D341Med (cell line): ENCODE data around the gene CTAG1B.
"Not testable (repeated sequence)": the region's sequence is repeated elsewhere in the genome, so short reads cannot be mapped to it uniquely, and the experiment has no call there.

ENCODE experiments used
- DNase-seq: peaks from one replicate; pipeline ENCODE4 v3.0.0; 2012; ENCODE audit warnings: low spot score

CTAG1B gene

GRCh38 chrX:154584585-154585183 lies 34.4 kb downstream of the CTAG1B start, which contains the start of gene CTAG1A:
Gene CTAG1A (plus strand): TSS chrX:154585133. CDS start chrX:154585207, 74 bp downstream.
- not testable (repeated sequence) for DNase-seq

DNA sequence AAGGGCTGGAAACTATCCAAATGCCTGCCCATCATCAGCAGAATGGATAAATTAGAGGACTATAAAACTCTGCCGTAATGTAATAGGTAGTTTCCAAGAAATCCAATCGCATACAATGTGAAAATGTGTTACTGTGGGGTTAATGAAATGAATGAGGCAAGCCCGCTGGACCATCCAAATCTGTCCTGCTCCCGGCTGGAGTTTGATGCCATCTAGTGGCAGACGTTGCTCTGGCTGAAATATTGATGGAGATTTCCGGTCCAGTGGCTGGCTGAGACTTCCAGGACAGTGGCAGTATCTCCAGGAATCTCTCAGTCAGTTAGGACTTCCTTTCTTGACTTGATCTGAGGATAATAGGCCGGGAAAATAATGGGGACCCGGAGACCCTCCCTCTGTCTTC lies 36.1 kb downstream of the CTAG1B start:
- DNase-seq, result not testable (repeated sequence)

- DNase-seq, result not testable (repeated sequence)
Observed at GRCh38 chrX:154575076-154575475, 44.0 kb downstream of the CTAG1B start.

DNA sequence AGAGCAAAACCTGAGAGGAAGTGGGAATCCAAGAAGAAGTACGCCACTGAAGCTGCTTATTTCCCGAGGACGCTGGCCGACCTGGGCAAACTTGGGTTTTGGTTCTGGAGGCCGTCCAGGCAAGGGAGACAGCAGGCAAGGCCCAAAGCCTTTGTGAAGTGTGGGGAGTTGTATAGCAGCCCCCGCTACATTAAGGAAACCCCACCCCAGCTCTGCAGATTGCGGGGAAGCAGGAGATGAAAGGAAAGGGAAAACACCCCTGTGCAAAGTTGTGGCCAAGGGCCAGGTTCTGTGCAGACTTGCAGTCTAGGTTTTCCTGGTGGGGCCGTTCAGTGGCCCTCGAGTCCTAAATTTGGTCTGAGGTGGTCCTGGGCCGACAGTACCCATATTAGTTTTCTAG lies 46.0 kb downstream of the CTAG1B start:
- not testable (repeated sequence) for DNase-seq

DNA sequence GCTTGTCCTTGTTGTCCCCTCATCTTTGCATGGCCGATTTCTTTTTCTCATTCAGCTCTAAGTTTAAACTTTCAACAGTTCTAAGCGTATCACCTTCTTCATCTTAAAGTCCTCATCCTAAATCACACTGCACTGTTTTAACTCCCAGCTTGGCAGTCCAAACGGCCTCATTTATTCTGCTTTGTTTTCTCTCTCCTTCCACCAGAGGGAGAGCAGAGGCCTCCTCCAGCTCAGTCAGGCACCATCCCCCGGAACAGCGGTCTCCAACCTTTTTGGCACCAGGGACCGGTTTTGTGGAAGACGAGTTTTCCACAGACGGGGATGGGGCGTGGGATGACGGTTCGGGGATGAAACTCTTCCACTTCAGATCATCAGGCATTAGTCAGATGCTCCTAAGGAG lies 48.7 kb downstream of the CTAG1B start:
- not testable (repeated sequence) for DNase-seq
